Measurements from ENCODE around the gene PLEKHG5. TPM values are rescaled to one million over a fixed set of nuclear protein-coding genes. Genes with fewer than 3 reads are reported as not detected.
"Not testable (repeated sequence)": the region's sequence is repeated elsewhere in the genome, so short reads cannot be mapped to it uniquely, and the experiment has no call there.

PLEKHG5 gene
- polyA plus RNA-seq, 1 experiment: 4.3 TPM

- Histone ChIP-seq H3K27me3 (ENCODE audit: control insufficient read depth, insufficient read depth, low read length) (peaks cover 17% of the 10 kb centered on the region), H3K36me3 (ENCODE audit: control insufficient read depth, insufficient read depth, low read length) (no peaks in the 10 kb centered on the region), H3K4me3 (ENCODE audit: low read depth, low read length) (no peak overlapping the region)
- ChIA-PET CTCF (interaction anchor here (1.2 to 7.7 kb wide), 5 partner anchors 9 to 195 kb away, joined by 4 to 62 read pairs (median 20); no protein-coding TSS in a partner anchor), POLR2A (no interaction called here)
- DNase-seq (ENCODE audit: low read depth): no peak
- TF ChIP-seq, protein P1, sequence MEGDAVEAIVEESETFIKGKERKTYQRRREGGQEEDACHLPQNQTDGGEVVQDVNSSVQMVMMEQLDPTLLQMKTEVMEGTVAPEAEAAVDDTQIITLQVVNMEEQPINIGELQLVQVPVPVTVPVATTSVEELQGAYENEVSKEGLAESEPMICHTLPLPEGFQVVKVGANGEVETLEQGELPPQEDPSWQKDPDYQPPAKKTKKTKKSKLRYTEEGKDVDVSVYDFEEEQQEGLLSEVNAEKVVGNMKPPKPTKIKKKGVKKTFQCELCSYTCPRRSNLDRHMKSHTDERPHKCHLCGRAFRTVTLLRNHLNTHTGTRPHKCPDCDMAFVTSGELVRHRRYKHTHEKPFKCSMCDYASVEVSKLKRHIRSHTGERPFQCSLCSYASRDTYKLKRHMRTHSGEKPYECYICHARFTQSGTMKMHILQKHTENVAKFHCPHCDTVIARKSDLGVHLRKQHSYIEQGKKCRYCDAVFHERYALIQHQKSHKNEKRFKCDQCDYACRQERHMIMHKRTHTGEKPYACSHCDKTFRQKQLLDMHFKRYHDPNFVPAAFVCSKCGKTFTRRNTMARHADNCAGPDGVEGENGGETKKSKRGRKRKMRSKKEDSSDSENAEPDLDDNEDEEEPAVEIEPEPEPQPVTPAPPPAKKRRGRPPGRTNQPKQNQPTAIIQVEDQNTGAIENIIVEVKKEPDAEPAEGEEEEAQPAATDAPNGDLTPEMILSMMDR (IDR thresholded peaks at IDR 0.05; ENCODE audit: insufficient read depth, low read depth, low read length): no peak
Measured at GRCh38 chr1:6441586-6441985, 49.9 kb downstream of the PLEKHG5 start.

DNA sequence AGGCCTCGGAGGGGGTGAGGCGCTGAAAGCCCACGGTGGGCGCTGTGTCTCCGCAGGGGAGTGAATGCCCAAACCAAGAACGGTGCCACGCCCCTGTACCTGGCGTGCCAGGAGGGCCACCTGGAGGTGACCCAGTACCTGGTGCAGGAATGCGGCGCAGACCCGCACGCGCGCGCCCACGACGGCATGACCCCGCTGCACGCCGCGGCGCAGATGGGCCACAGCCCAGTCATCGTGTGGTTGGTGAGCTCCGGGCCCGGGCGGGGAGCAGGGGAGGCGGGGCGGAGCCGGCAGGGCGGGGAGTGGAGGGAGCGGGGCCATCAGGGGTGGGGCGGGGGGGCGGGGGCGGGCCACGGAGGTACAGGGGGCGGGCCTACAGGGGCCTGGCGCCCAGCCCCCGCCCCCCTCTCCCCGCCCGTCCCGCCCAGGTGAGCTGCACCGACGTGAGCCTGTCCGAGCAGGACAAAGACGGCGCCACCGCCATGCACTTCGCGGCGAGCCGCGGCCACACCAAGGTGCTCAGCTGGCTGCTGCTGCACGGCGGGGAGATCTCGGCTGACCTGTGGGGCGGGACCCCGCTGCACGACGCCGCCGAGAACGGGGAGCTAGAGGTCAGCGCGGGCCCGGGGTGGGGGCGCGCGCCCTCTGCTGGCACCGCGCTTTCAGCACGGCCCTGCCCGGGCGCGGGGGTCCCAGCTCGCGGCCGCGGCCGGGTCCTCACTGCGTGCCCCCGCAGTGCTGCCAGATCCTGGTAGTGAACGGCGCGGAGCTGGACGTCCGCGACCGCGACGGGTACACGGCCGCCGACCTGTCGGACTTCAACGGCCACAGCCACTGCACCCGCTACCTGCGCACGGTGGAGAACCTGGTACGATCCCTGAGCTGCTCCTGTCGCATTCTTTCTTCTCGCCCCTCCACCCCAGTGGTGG, 51.0 kb downstream of the PLEKHG5 start:
- Histone ChIP-seq H3K27me3 (ENCODE audit: control insufficient read depth, insufficient read depth, low read length) (peaks cover 14% of the 10 kb centered on the region), H3K4me3 (ENCODE audit: low read depth, low read length) (no peak overlapping the region), H3K36me3 (ENCODE audit: control insufficient read depth, insufficient read depth, low read length) (no peaks in the 10 kb centered on the region)
- POLR2A ChIA-PET: no interaction called here
- TF ChIP-seq, protein P1 (IDR thresholded peaks at IDR 0.05; ENCODE audit: insufficient read depth, low read depth, low read length): no peak
- CTCF ChIA-PET: interaction anchor here (0.7 to 7.7 kb wide), 12 partner anchors 10 to 194 kb away, joined by 3 to 66 read pairs (median 15); partner anchors contain the start of genes ESPN and HES2
- no peak for DNase-seq (ENCODE audit: low read depth)

DNA sequence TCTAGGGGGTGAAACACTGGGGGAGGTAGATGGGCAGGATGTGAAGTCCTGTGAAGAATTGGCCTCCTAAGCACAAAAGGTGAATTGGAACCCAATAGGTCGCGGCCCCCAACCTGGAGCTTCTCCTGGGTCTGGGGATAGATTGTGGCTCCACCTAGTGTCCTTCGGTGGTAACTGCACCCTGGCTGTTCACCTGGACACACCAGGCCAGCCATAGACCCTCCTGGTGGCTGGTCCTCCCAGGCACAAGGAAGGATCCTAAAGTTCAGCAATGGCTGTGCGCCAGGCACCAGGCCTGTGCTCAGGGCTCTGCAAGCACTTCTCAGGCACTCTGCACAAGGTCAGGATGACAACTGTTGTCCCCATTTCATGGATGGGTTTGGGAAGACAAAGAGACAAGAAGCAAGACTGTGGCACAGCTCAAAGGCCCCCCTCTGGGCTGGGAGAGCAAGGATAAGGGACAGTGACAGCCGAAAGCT, 53.4 kb downstream of the PLEKHG5 start:
- POLR2A ChIA-PET: no interaction called here
- no peaks in the 10 kb centered on the region for H3K36me3 ChIP-seq (ENCODE audit: control insufficient read depth, insufficient read depth, low read length)

DNA sequence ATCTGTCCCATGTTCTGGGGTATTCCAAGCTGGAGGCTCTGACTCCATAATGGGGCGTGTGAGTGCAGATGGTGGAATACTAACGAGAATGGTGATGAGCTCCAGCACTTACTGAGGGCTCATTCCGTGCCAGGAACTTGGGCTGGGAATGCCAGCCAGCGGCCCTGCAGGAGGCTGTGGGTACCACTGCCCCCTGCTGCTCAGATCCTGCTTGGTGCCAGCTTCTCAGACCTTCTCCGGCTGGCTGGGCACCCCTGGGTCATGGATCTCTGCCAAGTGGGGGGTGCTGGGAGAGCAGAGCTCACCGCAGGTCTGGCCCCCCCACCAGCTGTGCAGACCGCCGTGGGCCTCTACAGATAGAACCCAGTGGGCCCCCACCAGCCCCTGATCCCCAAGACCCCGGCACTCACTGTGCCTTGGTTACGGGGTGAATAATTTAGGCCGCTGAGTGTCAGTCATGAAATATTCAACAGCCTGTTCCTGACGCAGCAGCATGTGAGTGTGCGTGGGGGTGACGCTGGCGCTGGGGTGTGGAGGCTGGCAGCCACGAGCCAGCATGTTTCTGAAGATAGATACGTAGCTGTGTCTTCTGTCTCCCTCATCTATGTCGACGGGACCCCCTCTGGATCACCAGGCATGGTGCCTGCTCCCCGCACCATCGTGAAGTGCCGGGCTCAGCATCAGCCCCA, 54.3 kb downstream of the PLEKHG5 start:
- CTCF ChIA-PET: interaction anchor here (0.6 to 7.7 kb wide), 30 partner anchors 8 to 781 kb away, joined by 3 to 66 read pairs (median 5); partner anchors contain the start of genes ESPN, HES2 and RNF207
- H3K27me3 ChIP-seq (ENCODE audit: control insufficient read depth, insufficient read depth, low read length): peaks cover 16% of the 10 kb centered on the region
- H3K36me3 ChIP-seq (ENCODE audit: control insufficient read depth, insufficient read depth, low read length); POLR2A ChIA-PET; H3K4me3 ChIP-seq (ENCODE audit: low read depth, low read length); DNase-seq (ENCODE audit: low read depth): not testable (repeated sequence)
- TF ChIP-seq, protein P1 (IDR thresholded peaks at IDR 0.05; ENCODE audit: insufficient read depth, low read depth, low read length): peak; percentile 16; the same call in 1 of the 2 replicates

More for the DNA sequence above, 53.4 kb downstream of the PLEKHG5 start:
- CTCF ChIA-PET: interaction anchor here (0.6 to 7.7 kb wide), 34 partner anchors 9 to 780 kb away, joined by 3 to 66 read pairs (median 5); partner anchors contain the start of genes ACOT7, ESPN, HES2 and NOL9
- Histone ChIP-seq H3K4me3 (ENCODE audit: low read depth, low read length) (no peak overlapping the region), H3K27me3 (ENCODE audit: control insufficient read depth, insufficient read depth, low read length) (peaks cover 14% of the 10 kb centered on the region)
- TF ChIP-seq, protein P1 (IDR thresholded peaks at IDR 0.05; ENCODE audit: insufficient read depth, low read depth, low read length): peak; percentile 91
- DNase-seq (ENCODE audit: low read depth): no peak

DNA sequence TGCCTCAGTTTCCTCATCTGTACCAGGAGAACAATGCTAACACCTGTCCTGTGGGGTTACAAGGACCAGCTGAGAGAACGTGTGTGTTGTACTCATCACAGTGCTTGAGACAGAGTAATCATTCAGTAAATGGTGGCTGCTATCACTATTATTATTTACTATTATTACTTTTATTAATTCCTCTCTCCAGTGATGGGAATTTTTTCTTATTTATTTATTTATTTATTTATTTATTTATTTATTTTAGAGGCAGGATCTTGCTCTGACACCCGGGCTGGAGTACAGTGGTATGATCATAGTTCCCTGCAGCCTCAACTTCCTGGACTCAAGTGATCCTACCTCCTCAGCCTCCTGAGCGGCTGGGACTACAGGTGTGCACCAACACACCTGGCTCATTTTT, 55.2 kb downstream of the PLEKHG5 start:
- peaks cover 10% of the 10 kb centered on the region for H3K27me3 ChIP-seq (ENCODE audit: control insufficient read depth, insufficient read depth, low read length)
- DNase-seq (ENCODE audit: low read depth); POLR2A ChIA-PET; H3K36me3 ChIP-seq (ENCODE audit: control insufficient read depth, insufficient read depth, low read length); H3K4me3 ChIP-seq (ENCODE audit: low read depth, low read length): not testable (repeated sequence)
- CTCF ChIA-PET: interaction anchor here (0.7 to 7.7 kb wide), 6 partner anchors 15 to 230 kb away, joined by 3 to 66 read pairs (median 28); partner anchors contain the start of genes HES2 and RNF207
